GM23338 (cell line): ENCODE measurements around the gene ZNF544. TPM values are rescaled to one million over a fixed set of nuclear protein-coding genes. Genes with fewer than 3 reads are reported as not detected.

Source experiments
- CREB1 ChIP-seq: fragments of 250-450 bp; sonication (Bioruptor Pico); IDR thresholded peaks from 2 replicates; pipeline ENCODE4 v1.5.0; 2020; ENCODE audit warnings: low read depth, mild to moderate bottlenecking, moderate library complexity
- ETS1 ChIP-seq: IDR thresholded peaks from 2 replicates; pipeline ENCODE4 v1.6.1; 2016; ENCODE audit warnings: antibody characterized with exemption
- EZH2 ChIP-seq: fragments of 200-600 bp; sonication (generic); IDR thresholded peaks from one replicate; pipeline ENCODE4 v1.8.0; 2017; ENCODE audit warnings: antibody characterized with exemption, mild to moderate bottlenecking, low read depth; ENCODE audit not compliant: unreplicated experiment
- REST ChIP-seq: IDR thresholded peaks from one replicate; pipeline ENCODE4 v1.6.1; 2018; ENCODE audit warnings: antibody characterized with exemption; ENCODE audit not compliant: unreplicated experiment
- ZNF462 ChIP-seq: fragments of 250-450 bp; sonication (Bioruptor Pico); IDR thresholded peaks from 2 replicates; pipeline ENCODE4 v1.5.0; 2020; ENCODE audit warnings: mild to moderate bottlenecking, moderate library complexity
- polyA plus RNA-seq: library from polyadenylated mRNA; unstranded; fragments of >200 nt; fragmentation: Nextera tagmentation; extraction: Ambion mirVana; gene quantifications from 2 replicates; pipeline ENCODE4 v1.2.1, GENCODE V29; 2016
- total RNA-seq: library from RNA; depleted of rRNA; stranded (reverse); fragments of >200 nt; shearing (Covaris generic); gene quantifications from 2 replicates; pipeline ENCODE4 v1.2.3, GENCODE V29; 2014

Gene ZNF544
- total and polyA plus RNA-seq, 2 experiments from 2014 or later = 29.4 to 93.9 TPM

GRCh38 chr19:58218899-58219298 lies 9.8 kb upstream of the ZNF544 start (continued):
- no peak for TF ChIP-seq ZNF462
- no peak for TF ChIP-seq ETS1
- TF ChIP-seq CREB1 (CRISPR knock-in tag) = no peak
- no peak for TF ChIP-seq REST
- TF ChIP-seq EZH2 = no peak
